GM06990 (cell line): Measurements from ENCODE around the gene FAM110A.
"Not testable (repeated sequence)": the region's sequence is repeated elsewhere in the genome, so short reads cannot be mapped to it uniquely, and the experiment has no call there.

Source experiments
- DNase-seq: peaks from one replicate; pipeline ENCODE4 v3.0.0-alpha.2; 2011; ENCODE audit not compliant: insufficient read length; ENCODE audit errors: extremely low read depth
- H3K27me3 ChIP-seq: replicated peaks from 2 replicates; pipeline ENCODE4 v1.6.0; 2011; ENCODE audit warnings: low read length; ENCODE audit not compliant: control insufficient read depth, insufficient read depth
- H3K36me3 ChIP-seq: 2 replicates; pipeline ENCODE4 v1.5.1; 2011; ENCODE audit warnings: low read length; ENCODE audit not compliant: control insufficient read depth, insufficient read depth
- H3K4me3 ChIP-seq: replicated peaks from 2 replicates; pipeline ENCODE4 v1.5.1; 2011; ENCODE audit warnings: low read depth, mild to moderate bottlenecking, control low read depth, low read length
- CTCF ChIP-seq: IDR thresholded peaks from 2 replicates; pipeline ENCODE4 v1.5.1; 2011; ENCODE audit warnings: low read length, control low read depth, mild to moderate bottlenecking, inconsistent platforms; ENCODE audit not compliant: insufficient read depth, poor library complexity, severe bottlenecking

The FAM110A gene

GRCh38 chr20:848193-848592 is 14.7 kb downstream of the FAM110A start:
- Histone ChIP-seq H3K4me3 (no peak overlapping the region), H3K36me3 (peaks cover 3% of the 10 kb centered on the region), H3K27me3 (no peaks in the 10 kb centered on the region)
- no peak for TF ChIP-seq CTCF
- no peak for DNase-seq

- H3K36me3 ChIP-seq, H3K27me3 ChIP-seq, DNase-seq, H3K4me3 ChIP-seq: not testable (repeated sequence)
Observed at GRCh38 chr20:848731-849130, 15.2 kb downstream of the FAM110A start.

DNA sequence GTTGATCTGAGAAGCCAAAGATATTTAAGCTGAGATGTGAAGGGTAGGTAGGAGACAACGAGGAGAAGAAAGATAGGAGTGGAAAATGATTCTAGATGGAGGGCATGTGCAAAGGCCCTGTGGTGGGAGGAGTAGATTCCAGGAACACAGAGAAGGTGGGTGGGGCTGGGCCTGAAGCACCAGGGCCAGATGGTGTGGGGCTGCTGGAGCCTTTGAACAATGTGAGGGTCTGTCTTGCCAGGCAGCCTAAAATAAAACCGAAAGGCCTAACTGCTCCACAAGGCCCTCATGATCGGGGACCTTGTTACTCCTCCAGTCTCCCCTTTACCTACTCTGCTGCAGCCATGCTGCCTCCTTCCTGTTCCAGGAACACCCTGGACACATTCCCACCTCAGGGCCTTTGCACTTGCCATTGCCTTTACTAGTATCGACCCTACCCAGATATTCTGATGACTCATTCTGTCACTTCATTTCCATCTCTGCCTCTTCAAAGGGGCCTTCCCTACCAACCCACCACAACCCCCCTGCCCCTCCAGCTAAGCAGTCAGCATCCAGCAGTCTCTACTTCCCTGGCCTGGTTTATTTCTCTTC is 20.0 kb downstream of the FAM110A start:
- Histone ChIP-seq H3K27me3 (no peaks in the 10 kb centered on the region), H3K4me3 (no peak overlapping the region), H3K36me3 (no peaks in the 10 kb centered on the region)
- TF ChIP-seq CTCF = no peak
- no peak for DNase-seq

GRCh38 chr20:854601-855000 is 21.1 kb downstream of the FAM110A start:
- no peak overlapping the region for H3K4me3 ChIP-seq
- no peak for TF ChIP-seq CTCF
- DNase-seq = no peak
- no peaks in the 10 kb centered on the region for H3K27me3 ChIP-seq
- H3K36me3 ChIP-seq = no peaks in the 10 kb centered on the region

DNA sequence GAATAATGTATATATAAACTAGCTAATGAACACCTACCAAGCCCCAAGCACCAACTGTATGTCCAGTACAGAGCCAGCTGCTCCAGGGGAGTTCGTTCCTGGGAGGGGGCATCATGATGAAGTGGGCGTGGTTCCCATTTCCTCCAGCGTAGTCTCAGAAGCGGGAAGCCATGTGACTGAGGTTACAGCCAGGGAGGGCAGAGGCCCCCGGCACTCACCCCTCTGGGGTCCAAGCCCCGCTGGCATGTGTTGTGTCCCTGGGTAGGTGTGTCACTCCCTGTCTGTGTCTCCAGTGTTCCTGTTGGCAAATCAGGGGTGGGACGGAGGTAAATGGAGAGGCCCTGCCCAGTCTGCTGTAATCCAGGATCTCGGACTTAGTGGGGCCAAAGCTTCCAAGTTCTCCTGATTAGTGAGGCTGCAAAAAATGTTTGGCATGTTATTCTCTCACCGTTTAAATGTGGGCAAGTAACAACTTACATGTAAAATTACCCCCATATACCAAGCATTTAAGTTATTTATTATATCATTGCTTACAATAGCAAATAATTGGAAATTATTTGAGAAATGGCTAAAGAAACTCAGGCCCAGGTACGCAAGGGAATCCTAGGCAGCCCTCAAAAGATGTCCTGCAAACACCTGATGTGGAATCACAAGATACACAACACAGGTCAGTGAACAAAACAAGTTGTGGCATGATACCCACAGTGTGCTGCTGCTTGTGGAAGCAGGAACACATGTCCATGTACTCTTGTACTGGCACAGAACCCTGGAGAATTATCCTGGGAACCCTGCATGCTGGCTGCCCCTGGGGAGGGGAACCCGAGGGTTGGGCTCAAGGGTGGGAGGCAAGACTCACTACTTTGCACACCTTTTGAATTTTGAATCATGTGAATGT is 22.2 kb downstream of the FAM110A start:
- DNase-seq = no peak
- H3K36me3 ChIP-seq = no peaks in the 10 kb centered on the region
- no peaks in the 10 kb centered on the region for H3K27me3 ChIP-seq
- H3K4me3 ChIP-seq = no peak overlapping the region
- no peak for TF ChIP-seq CTCF

DNA sequence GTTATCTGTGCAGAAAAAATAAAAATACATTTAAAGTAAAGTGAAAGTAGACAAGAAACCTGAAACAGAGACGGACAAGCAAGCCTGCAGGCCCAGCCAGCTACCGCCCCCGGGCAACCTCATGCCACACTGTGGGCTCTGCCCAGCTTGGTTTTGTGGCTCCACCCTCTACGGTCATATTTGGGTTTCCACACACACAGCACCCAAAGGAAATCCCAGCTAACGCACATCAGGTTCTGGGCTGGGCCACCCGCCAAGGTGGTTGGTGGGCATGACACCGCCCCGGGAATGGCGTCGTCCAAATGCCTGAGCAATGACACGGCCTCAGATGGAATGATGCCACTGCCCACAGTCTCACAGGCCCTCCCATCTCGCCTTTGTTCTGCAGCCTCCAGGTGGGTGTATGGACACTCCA is 22.9 kb downstream of the FAM110A start:
- TF ChIP-seq CTCF = no peak
- no peaks in the 10 kb centered on the region for H3K36me3 ChIP-seq
- H3K27me3 ChIP-seq = no peaks in the 10 kb centered on the region
- H3K4me3 ChIP-seq = no peak overlapping the region
- DNase-seq = no peak
